Suppressor macrophage treated with lipopolysaccharide for 1 hour (primary cell): Measurements from ENCODE around the gene SLC66A2.

Experiments used
- DNase-seq, 3 donors: peaks; one replicate each; pipeline ENCODE4 v3.0.0-alpha.2; 2020 to 2022

SLC66A2 gene

GRCh38 chr18:79949697-79950487 lies 1.6 kb downstream of the SLC66A2 start:
- peak; percentile 86 to 89 (median 87) for DNase-seq

- no peak for DNase-seq
Observed at GRCh38 chr18:79948719-79949411, 2.6 kb downstream of the SLC66A2 start.

GRCh38 chr18:79947881-79948610 lies 3.4 kb downstream of the SLC66A2 start:
- DNase-seq: no peak

- DNase-seq: no peak
Observed at GRCh38 chr18:79947054-79947755, 4.2 kb downstream of the SLC66A2 start.

- DNase-seq: no peak
Observed at GRCh38 chr18:79945118-79946042, 6.1 kb downstream of the SLC66A2 start.

GRCh38 chr18:79944746-79945117 lies 6.7 kb downstream of the SLC66A2 start:
- no peak for DNase-seq

- DNase-seq: peak; percentile 34 to 62 (median 47)
Observed at GRCh38 chr18:79944126-79944731, 7.2 kb downstream of the SLC66A2 start.

GRCh38 chr18:79943608-79944125 lies 7.8 kb downstream of the SLC66A2 start:
- no peak for DNase-seq

GRCh38 chr18:79942786-79943607 lies 8.5 kb downstream of the SLC66A2 start:
- DNase-seq: no peak

- DNase-seq: no peak
Observed at GRCh38 chr18:79942211-79942610, 9.2 kb downstream of the SLC66A2 start.

- DNase-seq: no peak
Observed at GRCh38 chr18:79941473-79942119, 9.9 kb downstream of the SLC66A2 start.

- DNase-seq: no peak
Observed at GRCh38 chr18:79940814-79941472, 10.5 kb downstream of the SLC66A2 start.

- no peak for DNase-seq
Observed at GRCh38 chr18:79940126-79940813, 11.2 kb downstream of the SLC66A2 start.

GRCh38 chr18:79939096-79939495 lies 12.4 kb downstream of the SLC66A2 start:
- DNase-seq: no peak

- DNase-seq: no peak
Observed at GRCh38 chr18:79938196-79938595, 13.3 kb downstream of the SLC66A2 start.

- DNase-seq: no peak
Observed at GRCh38 chr18:79937103-79937860, 14.2 kb downstream of the SLC66A2 start.

- DNase-seq: no peak
Observed at GRCh38 chr18:79936641-79937040, 14.8 kb downstream of the SLC66A2 start.

- DNase-seq: no peak
Observed at GRCh38 chr18:79935925-79936324, 15.5 kb downstream of the SLC66A2 start.
